Subcutaneous adipose tissue (tissue), 1 donor: ENCODE results near the gene SORL1-AS1.

Experiments used
- CTCF ChIP-seq: fragments of 450-650 bp; IDR thresholded peaks from one replicate; pipeline ENCODE4 v1.5.1; 2016; ENCODE audit warnings: low read depth, mild to moderate bottlenecking, control low read depth, antibody characterized with exemption, moderate library complexity

The SORL1-AS1 gene

GRCh38 chr11:121412000-121412587, 40.7 kb downstream of the SORL1-AS1 start:
- TF ChIP-seq CTCF, result no peak

GRCh38 chr11:121408830-121409229, 43.9 kb downstream of the SORL1-AS1 start:
- TF ChIP-seq CTCF, result no peak

- no peak for TF ChIP-seq CTCF
These were observed 46.5 kb downstream of the SORL1-AS1 start for GRCh38 chr11:121406291-121406690.

DNA sequence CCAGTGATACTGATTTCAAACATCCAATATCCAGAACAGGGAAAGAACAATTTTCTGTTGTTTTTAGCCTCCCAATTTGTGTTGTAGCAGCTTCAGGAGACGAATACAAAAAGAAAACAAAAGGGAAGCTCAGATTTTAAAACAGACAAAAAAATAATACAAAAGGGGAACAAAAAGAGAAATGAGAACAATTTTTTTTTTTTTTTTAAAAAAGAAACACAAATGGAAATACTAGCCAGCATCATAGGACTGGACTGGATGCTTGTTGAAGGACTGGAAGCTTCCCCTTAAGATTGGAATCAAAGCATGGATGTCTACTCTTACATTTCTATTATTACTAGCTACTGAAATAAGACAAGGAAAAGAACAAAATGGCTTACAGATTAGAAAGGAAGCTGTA, 47.1 kb downstream of the SORL1-AS1 start:
- no peak for TF ChIP-seq CTCF

DNA sequence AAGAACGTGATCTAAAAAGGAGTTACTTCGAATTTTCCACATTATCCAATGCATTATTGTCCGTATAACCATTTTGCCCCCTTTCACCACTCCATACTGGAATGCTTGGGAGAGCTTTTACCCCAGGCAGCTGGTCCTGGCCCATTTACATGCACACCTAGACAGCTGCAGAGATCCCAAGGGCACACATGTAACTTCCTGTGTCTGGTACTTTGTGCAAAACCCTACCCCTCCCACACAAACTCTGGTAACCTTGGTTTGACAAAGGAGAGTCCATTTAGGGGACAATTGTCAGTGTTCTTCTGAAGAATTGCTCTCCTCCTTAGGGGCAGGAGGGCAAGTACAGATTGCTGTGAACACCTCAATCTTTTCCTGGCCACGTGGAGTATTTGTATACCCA, 58.0 kb downstream of the SORL1-AS1 start:
- TF ChIP-seq CTCF, result no peak

DNA sequence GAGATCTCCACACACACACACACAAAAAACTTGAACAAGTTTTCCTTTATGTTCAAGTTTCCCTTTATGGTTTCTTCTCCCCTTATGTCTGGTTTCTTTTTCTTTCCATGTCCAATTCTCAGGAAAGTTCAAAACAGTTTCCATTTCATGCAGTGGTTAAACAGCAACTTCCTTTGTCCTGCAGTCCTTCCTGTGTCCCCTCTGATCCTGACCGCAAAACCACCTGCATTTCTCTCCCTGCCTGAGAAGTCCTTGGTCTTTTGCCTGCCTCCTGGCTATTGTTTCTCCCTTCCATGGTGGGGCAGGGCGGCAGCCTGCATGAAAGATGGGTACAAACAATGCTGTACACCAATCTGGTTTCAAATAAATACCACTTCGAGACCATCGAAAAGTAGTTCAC, 58.9 kb downstream of the SORL1-AS1 start:
- no peak for TF ChIP-seq CTCF

GRCh38 chr11:121391914-121392313, 60.9 kb downstream of the SORL1-AS1 start:
- no peak for TF ChIP-seq CTCF
